RCC 7860 (cell line): ENCODE results near the gene ACVR1.

ENCODE experiments used
- DNase-seq: peaks from one replicate; pipeline ENCODE4 v3.0.0-alpha.2; 2015; ENCODE audit warnings: low spot score
- FAIRE-seq: peaks from 2 replicates; lab custom pipeline; 2012; peaks lifted over from hg19 to GRCh38; lab: Jason Lieb, UNC

Gene ACVR1

GRCh38 chr2:157803476-157803875 lies 72.7 kb downstream of the ACVR1 start:
- FAIRE-seq (no peak), DNase-seq (no peak)

- FAIRE-seq (no peak), DNase-seq (no peak)
Observed at GRCh38 chr2:157800838-157801495, 75.2 kb downstream of the ACVR1 start.

DNA sequence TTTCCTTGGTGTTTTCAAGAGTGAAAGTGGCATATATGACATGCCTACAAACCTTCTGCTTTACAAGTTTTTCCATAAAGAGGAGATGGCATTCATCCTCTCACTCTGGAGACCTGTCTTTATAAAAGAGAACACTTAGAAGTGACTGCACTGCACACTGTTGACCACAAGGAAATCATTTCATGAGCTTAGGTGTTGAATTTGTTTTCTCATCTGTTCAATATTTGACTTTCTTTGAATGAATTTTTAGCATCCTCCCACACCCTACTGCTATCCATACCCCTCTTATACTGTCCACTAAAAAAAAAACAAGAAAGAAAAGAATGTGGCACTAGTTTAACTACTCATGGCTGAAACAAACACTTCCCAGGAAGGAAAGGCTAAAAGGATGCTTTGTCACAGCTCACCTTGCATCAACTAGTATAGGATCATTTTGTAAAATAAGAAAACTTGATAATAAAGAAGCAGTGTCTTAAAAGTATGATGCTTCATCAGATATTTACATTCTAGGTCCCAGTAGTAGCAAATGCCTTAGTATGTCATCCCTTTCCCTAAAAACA lies 83.0 kb downstream of the ACVR1 start:
- DNase-seq = no peak
- no peak for FAIRE-seq

DNA sequence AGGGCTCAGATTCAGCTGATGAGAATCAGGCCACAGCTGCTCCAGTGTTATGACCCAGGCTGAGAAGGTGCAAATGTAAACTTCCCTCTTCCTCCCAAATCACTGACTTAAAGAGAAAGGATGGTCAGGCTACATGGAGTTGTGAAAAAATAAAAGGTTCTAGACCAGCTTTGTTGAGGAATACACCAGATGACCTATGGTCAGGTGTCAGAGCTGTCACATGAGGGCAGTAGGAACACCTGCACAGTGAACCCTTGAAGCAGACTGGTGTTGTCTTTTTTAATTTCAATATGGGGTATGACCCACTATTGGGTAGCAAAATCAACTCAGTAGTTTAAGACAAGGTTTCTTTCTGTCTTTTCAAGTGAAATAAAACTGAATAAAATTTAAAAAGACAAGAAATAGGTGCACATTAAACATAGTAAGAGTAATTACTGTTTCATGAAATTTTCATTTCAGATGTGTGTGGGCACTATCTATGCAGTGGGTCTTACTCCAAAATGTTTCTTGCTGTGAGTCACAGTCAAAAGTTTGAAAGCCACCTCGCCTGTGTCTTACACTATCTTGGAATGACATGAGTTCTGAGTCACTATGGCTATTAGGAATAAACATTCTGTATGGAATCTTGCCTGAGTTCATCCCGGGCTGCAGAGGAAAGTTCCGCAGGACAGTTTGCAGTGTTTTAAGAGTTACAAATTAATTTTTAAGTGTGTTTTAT lies 83.6 kb downstream of the ACVR1 start:
- FAIRE-seq (peak; percentile 73), DNase-seq (peak; percentile 63)

DNA sequence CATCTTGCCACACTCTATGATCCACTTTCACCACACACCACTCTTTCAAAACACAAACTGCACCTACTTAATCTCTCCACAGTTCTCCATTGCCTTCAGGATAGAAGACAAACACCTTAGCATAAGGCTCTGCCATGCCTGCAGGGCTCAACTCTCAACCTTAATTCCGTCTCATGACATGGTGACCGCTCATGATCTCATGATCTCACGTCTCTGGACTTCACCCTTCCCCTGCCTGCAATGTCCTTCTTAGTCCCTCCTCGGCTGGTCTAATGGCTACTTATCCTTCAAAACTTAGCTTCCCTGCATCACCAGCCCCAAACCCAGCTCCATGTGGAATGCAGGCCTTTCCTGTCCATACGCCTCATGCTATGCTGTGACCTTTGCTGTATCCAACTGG lies 85.3 kb downstream of the ACVR1 start:
- DNase-seq (no peak), FAIRE-seq (no peak)

- no peak for FAIRE-seq
- no peak for DNase-seq
Observed at GRCh38 chr2:157789933-157790511, 86.1 kb downstream of the ACVR1 start.

- FAIRE-seq (no peak), DNase-seq (no peak)
Observed at GRCh38 chr2:157789256-157789655, 86.9 kb downstream of the ACVR1 start.

DNA sequence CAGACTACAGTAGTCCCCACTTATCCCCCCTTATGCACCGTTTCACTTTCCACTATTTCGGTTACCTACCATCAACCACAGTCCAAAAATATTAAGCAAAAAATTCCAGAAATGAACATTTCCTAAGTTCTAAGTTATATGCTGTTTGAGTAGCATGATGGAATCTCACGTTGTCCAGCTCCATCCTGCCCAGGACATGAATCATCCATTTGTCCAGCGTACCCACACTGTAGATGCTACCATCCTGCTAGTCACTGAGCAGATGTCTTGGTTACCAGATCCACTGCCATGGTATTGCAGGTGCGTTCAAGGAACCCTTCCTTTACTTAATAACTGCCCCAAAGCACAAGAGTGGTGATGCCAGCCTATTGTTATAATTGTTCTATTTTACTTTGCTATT lies 87.9 kb downstream of the ACVR1 start:
- no peak for FAIRE-seq

DNA sequence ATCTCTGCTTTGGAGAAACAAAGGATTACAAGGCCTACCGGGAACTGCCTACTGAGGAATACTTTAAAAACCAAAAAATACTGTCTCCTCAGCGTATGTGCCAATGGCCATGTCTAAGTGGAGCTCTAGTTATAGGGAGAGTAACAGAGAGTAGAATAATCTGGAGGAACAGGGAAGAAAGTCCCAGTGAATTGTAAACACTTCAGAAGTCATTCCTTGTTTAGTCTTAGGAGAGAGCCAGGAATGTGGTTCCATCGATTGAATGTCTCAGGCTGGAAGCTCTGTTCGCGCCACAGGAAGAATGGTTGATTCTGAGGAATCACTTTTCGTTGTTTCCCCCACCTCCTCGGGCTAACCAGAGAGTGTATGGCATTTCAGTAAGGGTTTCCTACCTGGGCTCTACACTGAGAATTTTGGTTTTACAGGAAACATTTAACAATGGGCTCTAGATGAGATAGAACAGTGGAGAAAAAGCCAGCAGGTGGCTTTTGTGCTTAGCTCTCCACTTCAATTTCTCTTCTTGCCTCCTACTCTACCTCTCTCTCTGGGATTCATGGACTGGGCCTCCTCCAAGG lies 88.7 kb downstream of the ACVR1 start:
- no peak for DNase-seq
- FAIRE-seq = no peak

More for the DNA sequence above, 87.9 kb downstream of the ACVR1 start:
- DNase-seq = no peak

DNA sequence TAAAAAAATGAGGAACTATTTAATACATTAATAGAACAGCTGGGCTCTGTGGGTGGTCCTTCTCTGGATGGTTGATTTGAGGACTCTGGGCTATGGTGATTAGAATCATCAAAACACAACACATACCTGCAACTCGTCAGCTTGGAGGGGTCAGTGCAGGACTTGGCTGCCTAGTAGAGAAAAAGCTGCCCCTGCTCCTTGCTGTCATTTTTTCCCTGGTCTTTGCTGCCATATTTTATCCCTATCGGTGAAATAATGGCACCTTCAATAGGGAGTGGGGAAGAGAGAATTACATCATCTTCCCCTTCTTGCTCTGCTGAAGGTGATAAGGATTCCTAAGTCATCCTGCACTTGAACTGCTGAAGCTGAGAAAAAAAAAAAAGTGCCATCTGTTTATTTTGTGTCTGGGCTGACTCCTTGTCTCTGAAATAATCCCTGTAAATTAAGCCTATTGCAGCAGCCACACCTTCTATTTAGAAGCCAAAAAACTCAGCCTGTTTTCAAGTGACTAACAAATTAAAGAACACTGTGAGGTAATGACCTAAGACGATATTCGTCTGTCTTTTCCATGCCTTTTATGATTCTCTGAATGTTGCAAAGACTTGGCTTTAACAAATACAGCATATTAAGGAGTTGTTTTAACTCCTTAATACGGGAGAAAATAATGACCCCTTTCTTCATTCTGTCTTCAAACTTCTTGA lies 89.3 kb downstream of the ACVR1 start:
- FAIRE-seq = no peak
- DNase-seq = no peak

- DNase-seq (no peak), FAIRE-seq (no peak)
Observed at GRCh38 chr2:157785866-157786662, 90.1 kb downstream of the ACVR1 start.

GRCh38 chr2:157785200-157785599 lies 90.9 kb downstream of the ACVR1 start:
- FAIRE-seq (no peak), DNase-seq (no peak)

DNA sequence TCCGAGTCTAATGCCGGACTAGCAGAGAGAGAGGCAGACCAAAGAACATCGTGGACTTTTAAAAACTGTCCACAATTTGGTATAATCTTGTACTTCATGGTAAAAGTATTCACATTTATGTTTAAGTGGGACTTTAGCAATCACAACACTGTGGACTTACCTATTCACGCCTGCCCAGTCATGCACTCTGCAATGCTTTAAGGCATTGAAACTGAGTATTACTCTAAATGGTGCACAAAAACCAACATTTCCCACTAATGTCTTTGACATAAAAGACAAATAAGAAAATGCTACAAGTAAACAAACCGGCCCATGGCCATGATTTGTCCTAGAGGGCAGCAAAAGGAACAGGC lies 91.3 kb downstream of the ACVR1 start:
- no peak for DNase-seq
- no peak for FAIRE-seq

GRCh38 chr2:157784169-157784822 lies 91.8 kb downstream of the ACVR1 start:
- DNase-seq (peak; percentile 81), FAIRE-seq (peak; percentile 88)

GRCh38 chr2:157783245-157783644 lies 92.9 kb downstream of the ACVR1 start:
- DNase-seq (no peak), FAIRE-seq (no peak)

- no peak for DNase-seq
- no peak for FAIRE-seq
Observed at GRCh38 chr2:157782057-157782845, 93.9 kb downstream of the ACVR1 start.

- FAIRE-seq (no peak), DNase-seq (no peak)
Observed at GRCh38 chr2:157780211-157780610, 95.9 kb downstream of the ACVR1 start.

DNA sequence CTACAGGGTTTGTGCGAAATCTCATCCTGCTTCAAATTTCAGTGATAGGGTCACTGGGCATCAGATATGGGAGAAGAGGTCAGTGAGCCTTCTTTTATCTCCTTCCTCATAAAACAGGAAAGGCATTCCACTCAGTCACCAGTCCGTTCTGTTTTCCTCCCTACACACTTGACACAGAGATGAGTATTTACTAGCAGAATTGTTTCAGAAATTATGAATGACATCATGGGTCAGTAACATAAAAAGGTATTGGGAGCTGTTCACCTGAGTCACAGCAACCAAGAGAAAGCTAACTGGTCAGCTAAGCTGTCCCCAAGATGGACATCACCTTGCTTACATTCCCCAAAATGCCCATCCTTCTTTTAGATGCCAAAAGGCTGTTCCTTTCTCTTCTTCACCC lies 96.3 kb downstream of the ACVR1 start:
- DNase-seq (no peak), FAIRE-seq (no peak)

DNA sequence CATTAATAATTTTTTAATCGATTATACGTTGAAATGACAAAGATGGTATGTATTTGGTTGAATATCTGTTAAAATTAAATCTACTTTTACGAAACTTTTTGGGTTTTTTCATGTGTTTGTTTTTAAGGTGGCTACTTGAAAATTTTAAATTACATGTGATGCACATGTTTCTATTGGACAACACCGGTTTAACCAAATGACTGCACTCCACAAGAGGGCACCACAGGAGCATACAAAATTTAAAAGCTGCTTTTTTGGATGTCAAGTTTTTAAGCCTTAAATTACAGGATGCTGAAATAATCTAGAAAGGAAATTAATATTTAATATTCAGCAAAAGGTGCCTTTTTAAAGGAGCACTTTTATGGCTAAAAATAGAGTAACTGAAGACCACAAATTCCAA lies 98.7 kb downstream of the ACVR1 start:
- FAIRE-seq (peak; percentile 76), DNase-seq (peak; percentile 26)
